HCT116 (cell line): ENCODE data around the gene MED27.

Experiments used
- CBX3 ChIP-seq: IDR thresholded peaks from 2 replicates; pipeline ENCODE4 v1.6.1; 2012; ENCODE audit warnings: low read depth
- ELF1 ChIP-seq: IDR thresholded peaks from 2 replicates; pipeline ENCODE4 v1.6.1; 2012; ENCODE audit warnings: low read depth, borderline replicate concordance
- EZH2 ChIP-seq: fragments of 200-600 bp; sonication (generic); IDR thresholded peaks from 2 replicates; pipeline ENCODE4 v1.6.1; 2017; ENCODE audit warnings: antibody characterized with exemption, mixed run types
- EZH2phosphoT487 ChIP-seq: fragments of 200-600 bp; IDR thresholded peaks from 2 replicates; pipeline ENCODE4 v1.6.1; 2018; ENCODE audit warnings: antibody characterized with exemption, borderline replicate concordance
- POLR2A ChIP-seq: IDR thresholded peaks from 2 replicates; pipeline ENCODE4 v1.7.0; 2011; ENCODE audit warnings: borderline replicate concordance; ENCODE audit not compliant: insufficient read depth, insufficient read length; ENCODE audit errors: extremely low read depth
- POLR2AphosphoS5 ChIP-seq: IDR thresholded peaks from 2 replicates; pipeline ENCODE4 v1.6.1; 2011; ENCODE audit warnings: mild to moderate bottlenecking, low read depth, low read length, moderate library complexity
- YY1 ChIP-seq: IDR thresholded peaks from 2 replicates; pipeline ENCODE4 v1.6.1; 2011; ENCODE audit warnings: low read length, low read depth, moderate library complexity, mild to moderate bottlenecking; ENCODE audit not compliant: insufficient replicate concordance; ENCODE audit errors: extremely low read depth
- ZNF274 ChIP-seq: fragments of 200-500 bp; sonication (Bioruptor generic); IDR thresholded peaks from 2 replicates; pipeline ENCODE4 v1.6.1; 2014; ENCODE audit warnings: mild to moderate bottlenecking, low read depth, low read length, inconsistent platforms
- TF ChIP-seq, protein P1 (sequence below), 3 experiments: fragments of 200-600 bp in 1 of 3; sonication (generic) in 1 of 3; IDR thresholded peaks in 2 of 3; conservative IDR thresholded peaks in 1 of 3; 2 replicates each; pipeline ENCODE4 v1.5.1; 2012 to 2017; ENCODE audit warnings: low read depth in 2 of 3, low read length in 2 of 3, antibody characterized with exemption in 1 of 3, borderline replicate concordance in 1 of 3, control low read depth in 1 of 3, mild to moderate bottlenecking in 1 of 3, mixed read lengths in 1 of 3, mixed run types in 1 of 3, moderate library complexity in 1 of 3; ENCODE audit not compliant: insufficient read depth in 1 of 3
- TF ChIP-seq, protein P2 (sequence below): IDR thresholded peaks from 2 replicates; pipeline ENCODE4 v1.6.1; 2011; ENCODE audit warnings: mild to moderate bottlenecking, low read length, moderate library complexity; ENCODE audit not compliant: insufficient replicate concordance; ENCODE audit errors: extremely low read depth

DNA sequence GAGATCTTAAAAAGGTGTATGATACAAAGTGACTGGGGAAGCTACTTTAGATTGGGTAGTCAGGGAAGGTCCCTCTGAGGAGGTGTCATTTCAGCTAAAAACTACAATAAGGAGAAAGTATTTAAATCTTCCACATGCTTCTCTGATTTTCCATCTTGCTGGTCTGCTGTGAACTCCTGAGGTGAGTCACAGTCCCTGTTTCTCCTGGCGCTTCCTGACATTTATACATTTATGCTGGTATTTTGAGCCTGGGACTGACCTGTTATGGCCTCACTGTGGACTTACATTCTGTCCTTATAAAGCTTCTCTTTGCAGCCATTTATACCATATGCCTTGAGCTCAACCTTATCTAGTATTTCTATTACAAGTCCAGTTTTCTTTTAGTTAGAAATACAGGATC, 95.1 kb downstream of the MED27 start:
- TF ChIP-seq ELF1 = no peak
- TF ChIP-seq, protein P1, sequence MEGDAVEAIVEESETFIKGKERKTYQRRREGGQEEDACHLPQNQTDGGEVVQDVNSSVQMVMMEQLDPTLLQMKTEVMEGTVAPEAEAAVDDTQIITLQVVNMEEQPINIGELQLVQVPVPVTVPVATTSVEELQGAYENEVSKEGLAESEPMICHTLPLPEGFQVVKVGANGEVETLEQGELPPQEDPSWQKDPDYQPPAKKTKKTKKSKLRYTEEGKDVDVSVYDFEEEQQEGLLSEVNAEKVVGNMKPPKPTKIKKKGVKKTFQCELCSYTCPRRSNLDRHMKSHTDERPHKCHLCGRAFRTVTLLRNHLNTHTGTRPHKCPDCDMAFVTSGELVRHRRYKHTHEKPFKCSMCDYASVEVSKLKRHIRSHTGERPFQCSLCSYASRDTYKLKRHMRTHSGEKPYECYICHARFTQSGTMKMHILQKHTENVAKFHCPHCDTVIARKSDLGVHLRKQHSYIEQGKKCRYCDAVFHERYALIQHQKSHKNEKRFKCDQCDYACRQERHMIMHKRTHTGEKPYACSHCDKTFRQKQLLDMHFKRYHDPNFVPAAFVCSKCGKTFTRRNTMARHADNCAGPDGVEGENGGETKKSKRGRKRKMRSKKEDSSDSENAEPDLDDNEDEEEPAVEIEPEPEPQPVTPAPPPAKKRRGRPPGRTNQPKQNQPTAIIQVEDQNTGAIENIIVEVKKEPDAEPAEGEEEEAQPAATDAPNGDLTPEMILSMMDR (IDR thresholded peaks at IDR 0.05 in 2 of 3, conservative IDR thresholded peaks at IDR 0.05 in 1 of 3; ENCODE audit: borderline replicate concordance in 1 of 3, insufficient read depth in 1 of 3, low read depth in 2 of 3, low read length in 2 of 3) = no peak
- no peak for TF ChIP-seq POLR2A
- TF ChIP-seq, protein P2, sequence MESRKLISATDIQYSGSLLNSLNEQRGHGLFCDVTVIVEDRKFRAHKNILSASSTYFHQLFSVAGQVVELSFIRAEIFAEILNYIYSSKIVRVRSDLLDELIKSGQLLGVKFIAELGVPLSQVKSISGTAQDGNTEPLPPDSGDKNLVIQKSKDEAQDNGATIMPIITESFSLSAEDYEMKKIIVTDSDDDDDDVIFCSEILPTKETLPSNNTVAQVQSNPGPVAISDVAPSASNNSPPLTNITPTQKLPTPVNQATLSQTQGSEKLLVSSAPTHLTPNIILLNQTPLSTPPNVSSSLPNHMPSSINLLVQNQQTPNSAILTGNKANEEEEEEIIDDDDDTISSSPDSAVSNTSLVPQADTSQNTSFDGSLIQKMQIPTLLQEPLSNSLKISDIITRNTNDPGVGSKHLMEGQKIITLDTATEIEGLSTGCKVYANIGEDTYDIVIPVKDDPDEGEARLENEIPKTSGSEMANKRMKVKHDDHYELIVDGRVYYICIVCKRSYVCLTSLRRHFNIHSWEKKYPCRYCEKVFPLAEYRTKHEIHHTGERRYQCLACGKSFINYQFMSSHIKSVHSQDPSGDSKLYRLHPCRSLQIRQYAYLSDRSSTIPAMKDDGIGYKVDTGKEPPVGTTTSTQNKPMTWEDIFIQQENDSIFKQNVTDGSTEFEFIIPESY = no peak
- TF ChIP-seq ZNF274 = no peak
- no peak for TF ChIP-seq YY1
- TF ChIP-seq POLR2AphosphoS5 = no peak
- no peak for TF ChIP-seq EZH2
- TF ChIP-seq EZH2phosphoT487 = no peak
- no peak for TF ChIP-seq CBX3
